ENCODE measurements around the gene AIMP1.

DNA sequence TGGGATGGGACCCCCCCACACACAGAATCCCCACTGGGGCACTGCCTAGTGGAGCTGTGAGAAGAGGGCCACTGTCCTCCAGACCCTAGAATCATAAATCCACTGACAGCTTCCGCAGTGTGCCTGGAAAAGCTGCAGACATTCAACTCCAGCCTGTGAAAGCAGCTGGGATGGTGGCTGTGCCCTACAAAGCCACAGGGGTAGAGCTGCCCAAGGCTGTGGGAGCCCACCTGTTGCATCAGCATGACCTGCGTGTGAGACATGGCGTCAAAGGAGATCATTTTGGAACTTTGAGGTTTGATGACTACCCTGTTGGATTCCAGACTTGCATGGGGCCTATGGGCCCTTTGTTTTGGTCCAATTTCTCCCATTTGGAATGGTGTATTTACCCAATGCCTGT, 22.3 kb downstream of the AIMP1 start:
- TF ChIP-seq, protein P1, sequence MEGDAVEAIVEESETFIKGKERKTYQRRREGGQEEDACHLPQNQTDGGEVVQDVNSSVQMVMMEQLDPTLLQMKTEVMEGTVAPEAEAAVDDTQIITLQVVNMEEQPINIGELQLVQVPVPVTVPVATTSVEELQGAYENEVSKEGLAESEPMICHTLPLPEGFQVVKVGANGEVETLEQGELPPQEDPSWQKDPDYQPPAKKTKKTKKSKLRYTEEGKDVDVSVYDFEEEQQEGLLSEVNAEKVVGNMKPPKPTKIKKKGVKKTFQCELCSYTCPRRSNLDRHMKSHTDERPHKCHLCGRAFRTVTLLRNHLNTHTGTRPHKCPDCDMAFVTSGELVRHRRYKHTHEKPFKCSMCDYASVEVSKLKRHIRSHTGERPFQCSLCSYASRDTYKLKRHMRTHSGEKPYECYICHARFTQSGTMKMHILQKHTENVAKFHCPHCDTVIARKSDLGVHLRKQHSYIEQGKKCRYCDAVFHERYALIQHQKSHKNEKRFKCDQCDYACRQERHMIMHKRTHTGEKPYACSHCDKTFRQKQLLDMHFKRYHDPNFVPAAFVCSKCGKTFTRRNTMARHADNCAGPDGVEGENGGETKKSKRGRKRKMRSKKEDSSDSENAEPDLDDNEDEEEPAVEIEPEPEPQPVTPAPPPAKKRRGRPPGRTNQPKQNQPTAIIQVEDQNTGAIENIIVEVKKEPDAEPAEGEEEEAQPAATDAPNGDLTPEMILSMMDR (conservative IDR thresholded peaks at IDR 0.05): no peak
- TF ChIP-seq ZFX (IDR thresholded peaks at IDR 0.05): no peak

Data from C4-2B (cell line).